Nephron progenitor cell (in vitro differentiated cells): ENCODE data around the gene TENT4B.

Experiments used
- DNase-seq: peaks from one replicate; pipeline ENCODE4 v3.0.0; 2021
- H3K27ac Mint-ChIP-seq: 2 replicates; pipeline ENCODE4 v1.8.0; 2021; ENCODE audit warnings: mild to moderate bottlenecking, moderate library complexity, mixed read lengths
- H3K27me3 Mint-ChIP-seq: 2 replicates; pipeline ENCODE4 v1.8.0; 2021; ENCODE audit warnings: mild to moderate bottlenecking, low read depth, mixed read lengths; ENCODE audit not compliant: poor library complexity
- H3K36me3 Mint-ChIP-seq: 2 replicates; pipeline ENCODE4 v1.8.0; 2021; ENCODE audit warnings: low read depth, mixed read lengths
- H3K4me1 Mint-ChIP-seq: 2 replicates; pipeline ENCODE4 v1.8.0; 2021; ENCODE audit warnings: mixed read lengths
- H3K4me3 Mint-ChIP-seq: 2 replicates; pipeline ENCODE4 v1.8.0; 2021; ENCODE audit warnings: mild to moderate bottlenecking, moderate library complexity, mixed read lengths
- H3K9me3 Mint-ChIP-seq: 2 replicates; pipeline ENCODE4 v1.8.0; 2021; ENCODE audit warnings: mild to moderate bottlenecking, moderate library complexity, mixed read lengths
- CTCF ChIP-seq: fragments of 200-600 bp; sonication (generic); IDR thresholded peaks from 2 replicates; pipeline ENCODE4 v1.5.0; 2021; ENCODE audit warnings: antibody characterized with exemption

Gene TENT4B

GRCh38 chr16:50280932-50281331, 127.8 kb downstream of the TENT4B start:
- Mint-ChIP-seq H3K9me3 (peaks cover 14% of the 10 kb centered on the region), H3K4me1 (peaks cover 18% of the 10 kb centered on the region), H3K27ac (no peak overlapping the region), H3K36me3 (peaks cover 5% of the 10 kb centered on the region), H3K4me3 (no peak overlapping the region), H3K27me3 (peaks cover 6% of the 10 kb centered on the region)
- DNase-seq, result no peak
- TF ChIP-seq CTCF, result no peak
